Activated gamma-delta T cell treated with Interleukin-2 at 50 U/mL for 16 hours (primary cell): ENCODE results near the gene GPRC5D.

Source experiments
- DNase-seq: peaks from one replicate; pipeline ENCODE4 v3.0.0-alpha.2; 2020

Gene GPRC5D

GRCh38 chr12:12952036-12952435 lies at the start of gene GPRC5D:
Gene GPRC5D (minus strand): TSS chr12:12952170. CDS start chr12:12950384, 1,786 bp downstream.
- no peak for DNase-seq

GRCh38 chr12:13001775-13002040 lies 49.7 kb upstream of the GPRC5D start:
- no peak for DNase-seq

- peak; percentile 25 for DNase-seq
Observed at GRCh38 chr12:13000925-13001774, 49.2 kb upstream of the GPRC5D start.

GRCh38 chr12:13000616-13000924 lies 48.6 kb upstream of the GPRC5D start:
- DNase-seq = no peak

- DNase-seq = peak; percentile 96
Observed at GRCh38 chr12:12999959-13000615, 48.1 kb upstream of the GPRC5D start, which contains the start of gene HEBP1. Gene HEBP1 (minus strand): TSS chr12:13000265. CDS start chr12:13000114, 151 bp downstream.

GRCh38 chr12:12999271-12999958 lies 47.4 kb upstream of the GPRC5D start:
- no peak for DNase-seq

- DNase-seq = no peak
Observed at GRCh38 chr12:12998248-12998647, 46.3 kb upstream of the GPRC5D start.

GRCh38 chr12:12997734-12998133 lies 45.8 kb upstream of the GPRC5D start:
- DNase-seq = no peak

GRCh38 chr12:12997156-12997555 lies 45.2 kb upstream of the GPRC5D start:
- no peak for DNase-seq

- no peak for DNase-seq
Observed at GRCh38 chr12:12996209-12996608, 44.2 kb upstream of the GPRC5D start.

- no peak for DNase-seq
Observed at GRCh38 chr12:12995088-12995487, 43.1 kb upstream of the GPRC5D start.

GRCh38 chr12:12993367-12993766 lies 41.4 kb upstream of the GPRC5D start:
- no peak for DNase-seq

- no peak for DNase-seq
Observed at GRCh38 chr12:12992418-12993130, 40.6 kb upstream of the GPRC5D start.

GRCh38 chr12:12990700-12991468 lies 38.9 kb upstream of the GPRC5D start:
- DNase-seq = no peak

GRCh38 chr12:12987421-12987820 lies 35.5 kb upstream of the GPRC5D start:
- DNase-seq = no peak

GRCh38 chr12:12986775-12987331 lies 34.9 kb upstream of the GPRC5D start:
- DNase-seq = no peak

- DNase-seq = no peak
Observed at GRCh38 chr12:12985817-12986408, 33.9 kb upstream of the GPRC5D start.

- no peak for DNase-seq
Observed at GRCh38 chr12:12984149-12984548, 32.2 kb upstream of the GPRC5D start.

GRCh38 chr12:12983420-12984035 lies 31.6 kb upstream of the GPRC5D start:
- DNase-seq = no peak

GRCh38 chr12:12982331-12982730 lies 30.4 kb upstream of the GPRC5D start:
- DNase-seq = no peak

GRCh38 chr12:12979731-12980259 lies 27.8 kb upstream of the GPRC5D start:
- DNase-seq = no peak
